Panc1 (cell line): ENCODE measurements around the gene AEN. TPM values are rescaled to one million over a fixed set of nuclear protein-coding genes. Genes with fewer than 3 reads are reported as not detected.

Experiments used
- ATAC-seq: fragments of 200-7000 bp; cut with Tn5 transposase; 2 replicates; pipeline ENCODE4 v1.9.1; 2020; ENCODE audit warnings: mild to moderate bottlenecking, moderate library complexity
- BruUV-seq: library from RNA; stranded (reverse); fragments of 400-500 nt; replicated peaks from 2 replicates; lab custom pipeline; 2021; lab: Mats Ljungman, UMichigan
- CTCF ChIA-PET: fragments of 300-600 bp; sonication (Branson Sonifier 250); formaldehyde crosslinking; loops from one replicate; lab custom pipeline; 2022; ENCODE audit warnings: antibody characterized with exemption; lab: Charles Lee
- POLR2A ChIA-PET: fragments of 300-600 bp; sonication (Branson Sonifier 250); formaldehyde crosslinking; loops from one replicate; lab custom pipeline; 2022; ENCODE audit warnings: antibody characterized with exemption; lab: Charles Lee
- DNase-seq: peaks from one replicate; pipeline ENCODE4 v3.0.0-alpha.2; 2010; ENCODE audit warnings: low read depth, low spot score
- H3K27ac ChIP-seq: 2 replicates; pipeline ENCODE4 v1.5.1; 2011; ENCODE audit warnings: mild to moderate bottlenecking, low read length, inconsistent platforms
- H3K27me3 ChIP-seq: fragments of 200-500 bp; sonication (Bioruptor generic); 2 replicates; pipeline ENCODE4 v1.6.0; 2014; ENCODE audit warnings: low read length, inconsistent platforms; ENCODE audit not compliant: control insufficient read depth, insufficient read depth
- H3K36me3 ChIP-seq: fragments of 200-500 bp; sonication (Bioruptor generic); 2 replicates; pipeline ENCODE4 v1.5.1; 2014; ENCODE audit warnings: inconsistent platforms, mild to moderate bottlenecking, low read length, moderate library complexity; ENCODE audit not compliant: control insufficient read depth, insufficient read depth
- H3K4me1 ChIP-seq: 2 replicates; pipeline ENCODE4 v1.5.1; 2011; ENCODE audit warnings: inconsistent platforms, mild to moderate bottlenecking, low read length, moderate library complexity; ENCODE audit not compliant: control insufficient read depth, insufficient read depth
- H3K4me3 ChIP-seq, 2 experiments: 2 replicates each; pipeline ENCODE4 v1.5.1; 2011 to 2012; ENCODE audit warnings: low read depth in 2 of 2, low read length in 2 of 2, mild to moderate bottlenecking in 2 of 2, inconsistent platforms in 1 of 2, moderate library complexity in 1 of 2
- H3K9me3 ChIP-seq: fragments of 200-500 bp; sonication (Bioruptor generic); 2 replicates; pipeline ENCODE4 v1.5.1; 2014; ENCODE audit warnings: low read depth, mild to moderate bottlenecking, inconsistent platforms, low read length, moderate library complexity; ENCODE audit not compliant: control insufficient read depth, insufficient read depth
- CTCF ChIP-seq: fragments of 450-650 bp; IDR thresholded peaks from 2 replicates; pipeline ENCODE4 v1.5.1; 2017; ENCODE audit warnings: mild to moderate bottlenecking
- POLR2AphosphoS5 ChIP-seq: IDR thresholded peaks from 2 replicates; pipeline ENCODE4 v1.6.1; 2012; ENCODE audit warnings: mild to moderate bottlenecking, low read depth, low read length, moderate library complexity
- REST ChIP-seq, 2 experiments: IDR thresholded peaks; 2 replicates each; pipeline ENCODE4 v1.6.1; 2011 to 2012; ENCODE audit warnings: low read depth in 2 of 2, control low read depth in 1 of 2, low read length in 1 of 2, mild to moderate bottlenecking in 1 of 2, moderate library complexity in 1 of 2; ENCODE audit not compliant: insufficient read depth in 1 of 2
- SIN3A ChIP-seq: IDR thresholded peaks from 2 replicates; pipeline ENCODE4 v1.6.1; 2012; ENCODE audit warnings: low read depth, mild to moderate bottlenecking, low read length, moderate library complexity, borderline replicate concordance; ENCODE audit not compliant: insufficient read depth
- TCF7L2 ChIP-seq: IDR thresholded peaks from 2 replicates; pipeline ENCODE4 v1.6.1; 2011; ENCODE audit warnings: mild to moderate bottlenecking, low read depth, low read length, inconsistent platforms
- in situ Hi-C: cut with HindIII; loops from 2 replicates; pipeline ENCODE4 v1.10.0; 2016; ENCODE audit warnings: low sequenced_read_pairs, low pct_unique_long_range_greater_than_20kb
- intact Hi-C: fragments of 100-400 bp; cut with micrococcal nuclease; formaldehyde crosslinking; loops from one replicate; pipeline ENCODE4 v1.10.0; 2022; ENCODE audit not compliant: unreplicated experiment
- total RNA-seq: library from RNA; stranded (reverse); gene quantifications from one replicate; pipeline ENCODE4 v1.2.1, GENCODE V29; 2021; ENCODE audit not compliant: unreplicated experiment

Gene AEN
- total RNA-seq, 1 experiment from 2014 or later = 38.7 TPM

- TF ChIP-seq REST (IDR thresholded peaks at IDR 0.05; ENCODE audit: insufficient read depth in 1 of 2, low read depth in 2 of 2, low read length in 1 of 2) (no peak), POLR2AphosphoS5 (no peak), TCF7L2 (no peak)
- no peak for ATAC-seq
- intact Hi-C loops = no loop called here
Observed at GRCh38 chr15:88574077-88574476, 47.1 kb upstream of the AEN start.

GRCh38 chr15:88574655-88575054 is 46.5 kb upstream of the AEN start:
- Histone ChIP-seq H3K9me3 (no peaks in the 10 kb centered on the region), H3K4me3 (no peak overlapping the region), H3K36me3 (no peaks in the 10 kb centered on the region), H3K27ac (no peak overlapping the region), H3K4me1 (no peaks in the 10 kb centered on the region; the same call in 1 of the 2 replicates), H3K27me3 (0 out of 2 replicates have a peak, but pooled peaks cover 2% of the 10 kb centered on the region)
- ATAC-seq (no peak), DNase-seq (no peak)
- no peak for TF ChIP-seq SIN3A
- no peak for TF ChIP-seq TCF7L2
- TF ChIP-seq CTCF = no peak
- TF ChIP-seq REST (IDR thresholded peaks at IDR 0.05; ENCODE audit: insufficient read depth in 1 of 2, low read depth in 2 of 2, low read length in 1 of 2) = no peak
- no peak for TF ChIP-seq POLR2AphosphoS5
- in situ Hi-C loops (no loop called here), intact Hi-C loops (no loop called here)
- POLR2A ChIA-PET = no interaction called here
- CTCF ChIA-PET = no interaction called here
- BruUV-seq = no TSS peak

More at GRCh38 chr15:88574077-88574476, 47.1 kb upstream of the AEN start:
- no peaks in the 10 kb centered on the region for H3K36me3 ChIP-seq
- ChIA-PET POLR2A (no interaction called here), CTCF (no interaction called here)
- in situ Hi-C loops = no loop called here
- H3K9me3 ChIP-seq = no peaks in the 10 kb centered on the region
- BruUV-seq = no TSS peak
- no peak for DNase-seq
- no peaks in the 10 kb centered on the region; the same call in 1 of the 2 replicates for H3K4me1 ChIP-seq
- H3K27me3 ChIP-seq = 0 out of 2 replicates have a peak, but pooled peaks cover 2% of the 10 kb centered on the region
- H3K27ac ChIP-seq = no peak overlapping the region
- H3K4me3 ChIP-seq = no peak overlapping the region
